ENCODE measurements around the gene SPATA25. TPM values are rescaled to one million over a fixed set of nuclear protein-coding genes. Genes with fewer than 3 reads are reported as not detected.

Gene SPATA25
- total and polyA plus RNA-seq, 4 experiments from 2014 or later: 0.38 to 4.7 (median 2.8) TPM; not detected in 1

DNA sequence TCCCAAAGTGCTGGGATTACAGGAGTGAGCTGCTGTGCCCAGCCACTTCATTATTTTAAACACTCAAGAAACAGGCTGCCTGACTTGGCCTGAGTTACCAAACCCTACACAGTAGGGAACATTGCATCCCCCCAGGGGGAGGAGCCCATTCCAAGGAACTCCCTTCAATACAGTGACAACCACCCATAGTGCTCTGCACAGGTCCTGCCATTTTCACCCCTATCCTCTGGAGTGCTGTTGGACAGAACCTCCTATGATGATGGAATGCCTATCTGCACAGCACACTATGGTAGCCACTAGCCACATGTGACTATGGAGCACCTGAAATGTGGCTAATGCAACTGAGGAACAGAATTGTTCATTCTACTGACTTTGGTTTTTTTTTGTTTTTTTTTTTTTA, 42.0 kb downstream of the SPATA25 start:
- H3K27ac ChIP-seq (ENCODE audit: low read depth, low read length): no peak overlapping the region
- CTCF ChIA-PET (ENCODE audit: partially characterized antibody): no interaction called here
- peaks cover 32 to 58% of the 10 kb centered on the region in 2 donors for H3K36me3 Mint-ChIP-seq
- no peaks in the 10 kb centered on the region for H3K9me3 ChIP-seq (ENCODE audit: control insufficient read depth in 1 of 2, low read length in 2 of 2)
- peak overlapping the region in 1 of 8 donors; percentile 31 for H3K4me3 Mint-ChIP-seq
- intact Hi-C loops (cut with micrococcal nuclease): no loop called here
- no peaks in the 10 kb centered on the region for H3K27me3 ChIP-seq (ENCODE audit: insufficient read depth, low read length)
- peak overlapping the region in 1 of 7 donors; percentile 22 for H3K27ac Mint-ChIP-seq
- POLR2A ChIA-PET (ENCODE audit: partially characterized antibody): no interaction called here
- H3K9me3 Mint-ChIP-seq: no peaks in the 10 kb centered on the region
- H3K4me1 Mint-ChIP-seq: peaks cover 0 to 6% (median 1%) of the 10 kb centered on the region in 4 donors
- no peaks in the 10 kb centered on the region for H3K4me1 ChIP-seq (ENCODE audit: insufficient read depth, low read length)
- no peak for DNase-seq
- H3K27me3 Mint-ChIP-seq: no peaks in the 10 kb centered on the region
- no peak overlapping the region for H3K4me3 ChIP-seq (ENCODE audit: low read length in 2 of 2)
- H3K36me3 ChIP-seq (ENCODE audit: insufficient read depth, low read length): peaks cover 60% of the 10 kb centered on the region

GRCh38 chr20:45843506-45843905, 43.9 kb downstream of the SPATA25 start:
- CTCF ChIA-PET (ENCODE audit: partially characterized antibody): no interaction called here
- intact Hi-C loops (cut with micrococcal nuclease): no loop called here
- DNase-seq: no peak
- no peak overlapping the region for H3K27ac ChIP-seq (ENCODE audit: low read depth, low read length)
- Mint-ChIP-seq H3K4me1 (peaks cover 0 to 2% (median 0%) of the 10 kb centered on the region in 4 donors), H3K27me3 (no peaks in the 10 kb centered on the region), H3K4me3 (no peak overlapping the region), H3K36me3 (peaks cover 22 to 49% of the 10 kb centered on the region in 2 donors), H3K27ac (peak overlapping the region in 2 of 7 donors; percentile 30 to 65), H3K9me3 (no peaks in the 10 kb centered on the region)
- no peaks in the 10 kb centered on the region for H3K27me3 ChIP-seq (ENCODE audit: insufficient read depth, low read length)
- H3K4me1 ChIP-seq (ENCODE audit: insufficient read depth, low read length): no peaks in the 10 kb centered on the region
- H3K36me3 ChIP-seq (ENCODE audit: insufficient read depth, low read length): peaks cover 56% of the 10 kb centered on the region
- H3K9me3 ChIP-seq (ENCODE audit: control insufficient read depth in 1 of 2, low read length in 2 of 2): no peaks in the 10 kb centered on the region
- no peak overlapping the region for H3K4me3 ChIP-seq (ENCODE audit: low read length in 2 of 2)
- POLR2A ChIA-PET (ENCODE audit: partially characterized antibody): no interaction called here

DNA sequence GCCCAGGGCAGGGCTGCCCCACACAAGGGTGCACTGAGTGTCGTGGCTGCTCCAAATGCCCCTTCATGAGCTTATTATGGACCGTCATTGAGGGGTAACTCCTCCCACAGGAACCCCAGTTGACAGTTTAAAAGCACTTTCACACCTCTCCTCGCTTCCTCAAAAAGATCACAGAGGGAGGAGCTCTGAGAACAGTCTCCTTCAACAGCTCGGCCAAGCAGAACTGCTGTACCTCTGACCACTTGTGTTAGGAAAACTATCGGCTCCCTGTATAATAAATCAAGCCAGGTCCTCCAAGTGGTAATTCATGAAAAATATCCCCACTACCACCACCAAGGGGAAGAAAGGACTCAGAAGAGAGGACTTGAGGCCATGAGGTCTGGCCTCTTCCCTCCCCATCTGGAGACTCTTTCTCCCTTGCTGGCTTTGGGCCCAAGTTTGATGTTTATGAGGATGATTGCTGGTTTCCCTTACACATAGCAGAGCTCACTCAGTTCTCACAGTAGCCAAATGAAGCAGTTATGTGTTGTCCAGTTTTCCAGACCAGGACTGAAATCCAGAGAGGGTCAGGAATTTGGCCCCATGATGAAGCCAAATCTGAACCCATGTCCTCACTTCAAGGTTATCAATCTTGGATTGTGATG, 45.1 kb downstream of the SPATA25 start:
- CTCF ChIA-PET (ENCODE audit: partially characterized antibody): no interaction called here

DNA sequence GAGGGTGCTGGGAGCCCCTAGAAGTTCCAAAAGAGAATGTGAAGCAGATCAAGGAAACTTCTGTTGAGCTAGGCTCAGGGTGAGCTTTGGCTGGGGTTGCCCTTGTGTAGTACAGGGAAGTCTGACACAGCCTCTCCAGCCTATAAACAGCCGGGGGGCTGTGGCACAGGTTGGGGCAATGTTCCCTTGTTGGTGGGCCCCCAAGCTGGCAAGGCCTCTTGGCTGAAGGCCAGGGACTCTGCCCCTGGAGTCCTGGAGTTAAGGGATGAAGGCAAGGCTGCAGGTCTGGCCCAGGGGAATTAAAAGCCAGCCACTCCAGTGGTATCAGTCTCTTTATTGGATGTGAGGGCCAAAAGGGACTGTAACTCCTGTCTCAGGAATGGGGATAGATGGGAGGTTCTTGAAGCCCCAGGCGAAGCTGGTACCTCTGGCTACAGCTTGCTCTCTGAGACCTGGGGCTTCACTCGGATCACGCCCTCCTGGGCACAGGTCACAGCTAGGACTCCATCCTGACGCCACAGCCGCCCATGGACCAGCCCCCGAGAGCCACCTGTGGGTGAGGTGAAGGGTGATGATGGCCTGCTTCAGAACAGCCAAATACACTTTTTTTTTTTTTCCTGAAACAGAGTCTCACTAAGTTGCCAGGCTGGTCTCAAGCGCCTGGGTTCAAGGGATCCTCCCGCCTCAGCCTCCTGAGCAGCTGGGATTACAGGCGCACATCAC, 45.9 kb downstream of the SPATA25 start:
- H3K27ac ChIP-seq (ENCODE audit: low read depth, low read length): no peak overlapping the region
- DNase-seq: no peak
- no peak overlapping the region for H3K4me3 ChIP-seq (ENCODE audit: low read length in 2 of 2)
- no peaks in the 10 kb centered on the region for H3K27me3 Mint-ChIP-seq
- H3K9me3 Mint-ChIP-seq: no peaks in the 10 kb centered on the region
- intact Hi-C loops (cut with micrococcal nuclease): no loop called here
- POLR2A ChIA-PET (ENCODE audit: partially characterized antibody): interaction anchor here (0.8 kb wide), 1 partner anchor 17 kb away, joined by 3 read pairs; no protein-coding TSS in a partner anchor
- peaks cover 47% of the 10 kb centered on the region for H3K36me3 ChIP-seq (ENCODE audit: insufficient read depth, low read length)
- no peaks in the 10 kb centered on the region for H3K9me3 ChIP-seq (ENCODE audit: control insufficient read depth in 1 of 2, low read length in 2 of 2)
- no peaks in the 10 kb centered on the region for H3K4me1 Mint-ChIP-seq
- no peak overlapping the region for H3K4me3 Mint-ChIP-seq
- no peaks in the 10 kb centered on the region for H3K27me3 ChIP-seq (ENCODE audit: insufficient read depth, low read length)
- no peaks in the 10 kb centered on the region for H3K4me1 ChIP-seq (ENCODE audit: insufficient read depth, low read length)
- peaks cover 17 to 41% of the 10 kb centered on the region in 2 donors for H3K36me3 Mint-ChIP-seq
- no peak overlapping the region for H3K27ac Mint-ChIP-seq
- CTCF ChIA-PET (ENCODE audit: partially characterized antibody): interaction anchor here (1.1 to 2.2 kb wide), 2 partner anchors 42 to 128 kb away, joined by 4 to 5 read pairs; no protein-coding TSS in a partner anchor

More for the DNA sequence above, 45.1 kb downstream of the SPATA25 start:
- Mint-ChIP-seq H3K4me1 (no peaks in the 10 kb centered on the region), H3K27me3 (no peaks in the 10 kb centered on the region), H3K4me3 (no peak overlapping the region), H3K27ac (peak overlapping the region in 1 of 7 donors; percentile 35), H3K36me3 (peaks cover 17 to 43% of the 10 kb centered on the region in 2 donors), H3K9me3 (no peaks in the 10 kb centered on the region)
- DNase-seq: no peak
- Histone ChIP-seq H3K27ac (ENCODE audit: low read depth, low read length) (no peak overlapping the region), H3K4me3 (ENCODE audit: low read length in 2 of 2) (no peak overlapping the region), H3K9me3 (ENCODE audit: control insufficient read depth in 1 of 2, low read length in 2 of 2) (no peaks in the 10 kb centered on the region), H3K27me3 (ENCODE audit: insufficient read depth, low read length) (no peaks in the 10 kb centered on the region), H3K36me3 (ENCODE audit: insufficient read depth, low read length) (peaks cover 50% of the 10 kb centered on the region), H3K4me1 (ENCODE audit: insufficient read depth, low read length) (no peaks in the 10 kb centered on the region)
- POLR2A ChIA-PET (ENCODE audit: partially characterized antibody): interaction anchor here (0.8 kb wide), 1 partner anchor 17 kb away, joined by 3 read pairs; no protein-coding TSS in a partner anchor
- intact Hi-C loops (cut with micrococcal nuclease): no loop called here

DNA sequence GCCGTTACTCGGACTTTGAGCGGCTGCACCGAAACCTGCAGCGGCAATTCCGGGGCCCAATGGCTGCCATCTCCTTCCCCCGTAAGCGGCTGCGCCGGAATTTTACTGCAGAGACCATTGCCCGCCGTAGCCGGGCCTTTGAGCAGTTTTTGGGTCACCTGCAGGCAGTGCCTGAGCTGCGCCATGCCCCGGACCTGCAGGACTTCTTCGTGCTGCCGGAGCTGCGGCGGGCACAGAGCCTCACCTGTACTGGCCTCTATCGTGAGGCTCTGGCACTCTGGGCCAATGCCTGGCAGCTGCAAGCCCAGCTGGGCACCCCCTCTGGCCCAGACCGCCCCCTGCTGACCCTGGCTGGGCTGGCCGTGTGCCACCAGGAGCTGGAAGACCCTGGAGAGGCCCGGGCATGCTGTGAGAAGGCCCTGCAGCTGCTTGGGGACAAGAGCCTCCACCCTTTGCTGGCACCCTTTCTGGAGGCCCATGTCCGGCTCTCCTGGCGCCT, 46.7 kb downstream of the SPATA25 start:
- Histone ChIP-seq H3K9me3 (ENCODE audit: control insufficient read depth in 1 of 2, low read length in 2 of 2) (no peaks in the 10 kb centered on the region), H3K4me1 (ENCODE audit: insufficient read depth, low read length) (no peaks in the 10 kb centered on the region), H3K27me3 (ENCODE audit: insufficient read depth, low read length) (no peaks in the 10 kb centered on the region), H3K36me3 (ENCODE audit: insufficient read depth, low read length) (peaks cover 42% of the 10 kb centered on the region), H3K27ac (ENCODE audit: low read depth, low read length) (no peak overlapping the region), H3K4me3 (ENCODE audit: low read length in 2 of 2) (no peak overlapping the region)
- no peak overlapping the region for H3K27ac Mint-ChIP-seq
- H3K36me3 Mint-ChIP-seq: peaks cover 14 to 32% of the 10 kb centered on the region in 2 donors
- no peak for DNase-seq
- intact Hi-C loops (cut with micrococcal nuclease): no loop called here
- no peak overlapping the region for H3K4me3 Mint-ChIP-seq
- no peaks in the 10 kb centered on the region for H3K4me1 Mint-ChIP-seq
- POLR2A ChIA-PET (ENCODE audit: partially characterized antibody): no interaction called here
- CTCF ChIA-PET (ENCODE audit: partially characterized antibody): interaction anchor here (1.0 to 2.2 kb wide), 3 partner anchors 10 to 129 kb away, joined by 3 to 5 read pairs (median 4); no protein-coding TSS in a partner anchor
- no peaks in the 10 kb centered on the region for H3K27me3 Mint-ChIP-seq
- no peaks in the 10 kb centered on the region for H3K9me3 Mint-ChIP-seq

DNA sequence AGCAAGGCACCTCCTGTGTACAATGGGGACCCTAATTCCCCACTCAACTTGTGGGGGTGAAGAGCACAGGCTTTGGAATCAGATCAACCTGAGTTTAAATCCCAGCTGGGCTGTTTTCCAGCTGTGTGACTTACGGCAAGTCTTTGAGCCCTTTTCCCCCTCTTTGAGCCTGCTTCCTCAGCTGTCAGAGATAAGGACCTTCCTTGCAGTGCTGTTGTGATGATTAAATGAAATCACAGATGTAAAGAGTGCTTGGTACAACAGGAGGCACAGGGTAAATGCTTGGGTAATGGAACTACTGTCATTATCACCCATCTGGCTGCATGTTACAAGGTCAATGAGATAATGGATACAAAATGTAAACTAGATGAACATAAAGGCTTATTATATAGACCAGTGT, 50.6 kb downstream of the SPATA25 start:
- CTCF ChIA-PET (ENCODE audit: partially characterized antibody): interaction anchor here (0.7 kb wide), 1 partner anchor 851 kb away, joined by 3 read pairs; no protein-coding TSS in a partner anchor
- POLR2A ChIA-PET (ENCODE audit: partially characterized antibody): no interaction called here
- Mint-ChIP-seq H3K4me1 (peaks cover 6 to 23% (median 13%) of the 10 kb centered on the region in 4 donors), H3K27ac (peak overlapping the region in 3 of 7 donors; percentile 19 to 36 (median 23)), H3K4me3 (no peak overlapping the region), H3K27me3 (no peaks in the 10 kb centered on the region), H3K36me3 (peaks cover 0 to 2% of the 10 kb centered on the region in 2 donors), H3K9me3 (no peaks in the 10 kb centered on the region)
- peaks cover 21% of the 10 kb centered on the region for H3K4me1 ChIP-seq (ENCODE audit: insufficient read depth, low read length)
- peaks cover 8% of the 10 kb centered on the region for H3K36me3 ChIP-seq (ENCODE audit: insufficient read depth, low read length)
- H3K4me3 ChIP-seq (ENCODE audit: low read length in 2 of 2): no peak overlapping the region
- intact Hi-C loops (cut with micrococcal nuclease): no loop called here
- no peaks in the 10 kb centered on the region for H3K9me3 ChIP-seq (ENCODE audit: control insufficient read depth in 1 of 2, low read length in 2 of 2)
- no peaks in the 10 kb centered on the region for H3K27me3 ChIP-seq (ENCODE audit: insufficient read depth, low read length)
- no peak for DNase-seq
- H3K27ac ChIP-seq (ENCODE audit: low read depth, low read length): no peak overlapping the region
